ENCODE measurements around the gene BAIAP2L2. TPM values are rescaled to one million over a fixed set of nuclear protein-coding genes. Genes with fewer than 3 reads are reported as not detected.
A peak's percentile ranks its signal among the peaks of the same experiment; 100 is the strongest.

BAIAP2L2 gene
- total and polyA plus RNA-seq, 4 experiments from 2014 or later: 3.6 to 3.7 TPM; not detected in 2

DNA sequence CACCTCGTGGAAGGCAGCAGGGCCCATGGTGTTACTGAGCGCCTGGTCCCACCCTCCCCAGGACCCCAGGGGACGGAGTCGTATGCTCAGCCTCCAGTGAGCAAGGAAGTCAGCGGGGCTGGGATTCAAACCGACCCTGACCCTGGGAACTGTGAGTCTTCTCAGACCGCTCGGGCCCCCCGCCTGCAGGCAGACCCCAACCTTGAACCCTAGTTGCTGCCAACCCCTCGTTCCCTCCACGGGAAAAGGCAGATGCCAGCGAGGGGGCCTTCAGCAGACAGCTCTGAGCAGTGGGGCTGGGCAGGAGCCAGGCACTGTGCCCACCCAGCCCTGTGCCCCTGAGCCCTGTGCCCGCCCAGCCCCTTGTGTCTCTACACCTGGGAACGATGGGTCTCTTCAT, 32.9 kb downstream of the BAIAP2L2 start:
- Mint-ChIP-seq H3K4me3 (no peak overlapping the region), H3K27ac (no peak overlapping the region), H3K4me1 (peaks cover 0 to 4% (median 0%) of the 10 kb centered on the region in 4 donors), H3K36me3 (peaks cover 16% of the 10 kb centered on the region in 2 donors), H3K27me3 (peaks cover 4 to 14% of the 10 kb centered on the region in 2 donors), H3K9me3 (no peaks in the 10 kb centered on the region)
- intact Hi-C loops (cut with micrococcal nuclease): no loop called here
- POLR2A ChIA-PET (ENCODE audit: partially characterized antibody): no interaction called here
- no peak overlapping the region for H3K4me3 ChIP-seq (ENCODE audit: low read length in 2 of 2)
- peaks cover 6% of the 10 kb centered on the region for H3K36me3 ChIP-seq (ENCODE audit: insufficient read depth, low read length)
- H3K9me3 ChIP-seq (ENCODE audit: control insufficient read depth in 1 of 2, low read length in 2 of 2): no peaks in the 10 kb centered on the region
- H3K4me1 ChIP-seq (ENCODE audit: insufficient read depth, low read length): peaks cover 12% of the 10 kb centered on the region
- CTCF ChIA-PET (ENCODE audit: partially characterized antibody): no interaction called here
- H3K27me3 ChIP-seq (ENCODE audit: insufficient read depth, low read length): peaks cover 14% of the 10 kb centered on the region
- H3K27ac ChIP-seq (ENCODE audit: low read depth, low read length): no peak overlapping the region
- DNase-seq: no peak

DNA sequence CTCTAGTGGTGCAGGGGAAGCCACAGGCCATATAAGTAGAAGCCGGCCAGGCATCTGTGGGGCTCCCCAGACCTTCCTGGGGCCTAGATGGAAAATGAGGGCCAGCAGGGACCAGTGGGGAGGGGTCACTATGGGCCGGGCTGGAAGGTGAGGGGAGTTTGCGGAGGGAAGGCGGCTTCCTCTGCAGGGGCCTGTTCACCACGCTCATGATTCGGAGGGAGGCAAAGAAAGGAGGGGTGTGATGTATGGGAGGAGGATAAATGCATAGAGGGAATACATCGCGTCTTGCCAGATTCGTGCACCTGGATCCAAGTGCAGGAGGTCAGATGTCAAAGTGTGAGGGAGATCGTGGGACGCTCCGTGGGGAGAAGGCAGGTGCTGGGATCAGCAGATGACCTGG, 33.4 kb downstream of the BAIAP2L2 start:
- H3K9me3 Mint-ChIP-seq: no peaks in the 10 kb centered on the region
- Histone ChIP-seq H3K4me1 (ENCODE audit: insufficient read depth, low read length) (peaks cover 7% of the 10 kb centered on the region), H3K4me3 (ENCODE audit: low read length in 2 of 2) (no peak overlapping the region), H3K9me3 (ENCODE audit: control insufficient read depth in 1 of 2, low read length in 2 of 2) (no peaks in the 10 kb centered on the region), H3K36me3 (ENCODE audit: insufficient read depth, low read length) (peaks cover 6% of the 10 kb centered on the region), H3K27ac (ENCODE audit: low read depth, low read length) (no peak overlapping the region), H3K27me3 (ENCODE audit: insufficient read depth, low read length) (peaks cover 12% of the 10 kb centered on the region)
- peaks cover 4 to 14% of the 10 kb centered on the region in 2 donors for H3K27me3 Mint-ChIP-seq
- no peak overlapping the region for H3K27ac Mint-ChIP-seq
- H3K4me3 Mint-ChIP-seq: no peak overlapping the region
- H3K36me3 Mint-ChIP-seq: peaks cover 20 to 21% of the 10 kb centered on the region in 2 donors
- DNase-seq: no peak
- ChIA-PET POLR2A (ENCODE audit: partially characterized antibody) (no interaction called here), CTCF (ENCODE audit: partially characterized antibody) (no interaction called here)
- intact Hi-C loops (cut with micrococcal nuclease): no loop called here
- peaks cover 0 to 4% (median 0%) of the 10 kb centered on the region in 4 donors for H3K4me1 Mint-ChIP-seq

DNA sequence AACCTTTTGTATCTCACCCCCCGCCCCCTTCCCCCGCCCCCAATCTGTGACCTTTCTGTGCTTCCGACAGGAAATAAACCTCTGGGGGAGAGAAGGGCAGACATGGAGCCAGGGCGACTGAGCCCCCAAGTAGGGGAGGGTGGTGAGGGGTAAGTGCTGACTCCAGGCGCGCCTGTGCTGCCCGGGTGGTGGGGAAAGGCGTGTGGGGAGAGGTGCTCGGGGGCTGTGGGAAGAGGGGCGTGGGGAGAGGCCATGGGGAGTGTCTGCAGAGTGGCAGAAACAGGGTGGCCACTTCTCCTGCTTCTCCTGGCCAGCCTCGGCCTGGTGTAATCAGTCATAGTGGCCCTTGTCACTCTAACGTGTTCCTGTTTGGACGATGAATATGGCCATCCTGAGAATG, 34.5 kb downstream of the BAIAP2L2 start:
- H3K27ac ChIP-seq (ENCODE audit: low read depth, low read length): no peak overlapping the region
- intact Hi-C loops (cut with micrococcal nuclease): no loop called here
- H3K36me3 ChIP-seq (ENCODE audit: insufficient read depth, low read length): peaks cover 6% of the 10 kb centered on the region
- no peaks in the 10 kb centered on the region for H3K9me3 ChIP-seq (ENCODE audit: control insufficient read depth in 1 of 2, low read length in 2 of 2)
- H3K4me1 ChIP-seq (ENCODE audit: insufficient read depth, low read length): no peaks in the 10 kb centered on the region
- Mint-ChIP-seq H3K36me3 (peaks cover 20 to 29% of the 10 kb centered on the region in 2 donors), H3K4me1 (peaks cover 0 to 4% (median 0%) of the 10 kb centered on the region in 4 donors), H3K27me3 (peaks cover 4 to 11% of the 10 kb centered on the region in 2 donors), H3K27ac (peak overlapping the region in 1 of 7 donors; percentile 57), H3K4me3 (no peak overlapping the region), H3K9me3 (no peaks in the 10 kb centered on the region)
- no peak overlapping the region for H3K4me3 ChIP-seq (ENCODE audit: low read length in 2 of 2)
- CTCF ChIA-PET (ENCODE audit: partially characterized antibody): no interaction called here
- POLR2A ChIA-PET (ENCODE audit: partially characterized antibody): no interaction called here
- no peak for DNase-seq
- peaks cover 6% of the 10 kb centered on the region for H3K27me3 ChIP-seq (ENCODE audit: insufficient read depth, low read length)

DNA sequence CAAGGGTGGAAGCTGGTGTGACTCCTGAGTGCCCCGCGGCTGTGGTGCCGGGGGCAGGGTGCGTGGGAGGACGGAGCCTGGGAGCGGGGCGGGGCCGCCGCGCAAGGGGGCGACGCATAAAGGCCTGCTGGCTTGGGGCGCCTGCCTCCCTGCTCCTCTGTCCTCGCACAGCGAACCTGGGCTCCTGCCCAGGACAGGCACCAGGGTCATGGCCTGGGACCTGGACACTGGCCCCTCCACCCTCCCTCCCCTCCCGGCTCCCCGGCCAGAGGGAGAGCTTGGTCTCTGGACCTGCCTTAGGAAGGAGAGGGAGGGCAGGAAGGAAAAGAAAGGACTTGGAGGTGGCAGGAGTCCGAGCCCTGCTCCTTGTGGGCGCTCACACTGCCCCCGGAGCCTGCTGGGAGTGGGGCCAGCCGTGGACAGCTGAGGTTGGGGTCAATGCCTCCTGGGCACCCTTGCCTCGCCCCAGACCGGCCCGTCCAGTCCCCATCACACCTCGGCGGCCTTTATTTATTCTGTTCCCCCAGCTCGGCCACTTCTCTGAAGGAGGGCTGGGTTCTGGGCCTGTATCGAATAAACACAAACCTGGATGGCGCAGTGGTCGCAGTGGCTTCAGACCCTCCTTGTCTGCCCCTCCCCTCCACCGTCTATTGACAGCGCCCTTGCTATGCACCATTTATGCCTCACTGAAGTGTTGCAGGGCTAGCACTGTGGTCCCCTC, 35.2 kb downstream of the BAIAP2L2 start:
- Mint-ChIP-seq H3K27me3 (peaks cover 4 to 8% of the 10 kb centered on the region in 2 donors), H3K36me3 (peaks cover 21 to 35% of the 10 kb centered on the region in 2 donors)
- CTCF ChIA-PET (ENCODE audit: partially characterized antibody): no interaction called here

DNA sequence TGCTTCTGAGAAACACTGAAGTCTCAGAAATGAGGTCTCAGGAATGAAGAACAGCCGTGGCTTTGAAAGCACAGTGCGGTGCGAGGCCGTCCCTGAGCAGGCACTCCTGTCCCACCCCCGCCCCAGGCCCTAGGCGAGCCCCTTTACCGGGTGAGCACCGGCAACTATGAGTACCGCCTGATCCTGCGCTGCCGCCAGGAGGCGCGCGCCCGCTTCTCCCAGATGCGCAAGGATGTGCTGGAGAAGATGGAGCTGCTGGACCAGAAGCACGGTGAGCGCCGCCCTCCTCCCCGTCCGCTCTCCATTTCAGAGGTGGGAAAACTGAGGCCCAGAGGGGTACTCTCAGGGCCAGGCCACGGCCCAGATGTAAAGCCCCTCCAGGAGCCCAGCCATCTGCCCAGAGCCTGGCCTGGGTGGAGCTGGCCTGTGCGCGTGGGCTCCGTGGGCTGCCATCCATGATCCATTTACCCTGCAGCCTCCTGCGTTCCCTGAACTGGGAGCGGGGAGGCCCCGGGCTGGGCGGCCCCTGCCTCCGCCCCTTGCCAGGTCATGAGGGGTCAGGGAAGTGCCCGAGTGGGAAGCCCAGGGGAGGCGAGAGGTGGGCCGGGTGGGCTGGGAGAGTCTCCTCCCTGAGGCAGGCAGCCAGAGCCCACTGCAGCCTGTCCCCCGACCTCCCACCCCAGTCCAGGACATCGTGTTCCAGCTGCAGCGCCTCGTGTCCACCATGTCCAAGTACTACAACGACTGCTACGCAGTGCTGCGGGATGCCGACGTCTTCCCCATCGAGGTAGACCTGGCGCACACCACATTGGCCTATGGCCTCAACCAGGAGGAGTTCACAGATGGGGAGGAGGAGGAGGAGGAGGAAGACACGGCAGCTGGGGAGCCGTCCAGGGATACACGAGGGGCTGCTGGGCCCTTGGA, 36.0 kb downstream of the BAIAP2L2 start:
- CTCF ChIA-PET (ENCODE audit: partially characterized antibody): no interaction called here
- Mint-ChIP-seq H3K36me3 (peaks cover 21 to 40% of the 10 kb centered on the region in 2 donors), H3K4me3 (no peak overlapping the region), H3K27me3 (peaks cover under 1% of the 10 kb centered on the region in 2 donors), H3K9me3 (no peaks in the 10 kb centered on the region), H3K27ac (no peak overlapping the region), H3K4me1 (peaks cover 0 to under 1% (median 0%) of the 10 kb centered on the region in 4 donors)
- Histone ChIP-seq H3K4me3 (ENCODE audit: low read length in 2 of 2) (no peak overlapping the region), H3K27ac (ENCODE audit: low read depth, low read length) (no peak overlapping the region), H3K9me3 (ENCODE audit: control insufficient read depth in 1 of 2, low read length in 2 of 2) (no peaks in the 10 kb centered on the region), H3K27me3 (ENCODE audit: insufficient read depth, low read length) (no peaks in the 10 kb centered on the region), H3K36me3 (ENCODE audit: insufficient read depth, low read length) (peaks cover 10% of the 10 kb centered on the region), H3K4me1 (ENCODE audit: insufficient read depth, low read length) (no peaks in the 10 kb centered on the region)
- intact Hi-C loops (cut with micrococcal nuclease): no loop called here
- POLR2A ChIA-PET (ENCODE audit: partially characterized antibody): no interaction called here
- DNase-seq: no peak

More for the DNA sequence above, 35.2 kb downstream of the BAIAP2L2 start:
- no peak overlapping the region for H3K27ac Mint-ChIP-seq
- peaks cover 3% of the 10 kb centered on the region for H3K27me3 ChIP-seq (ENCODE audit: insufficient read depth, low read length)
- POLR2A ChIA-PET (ENCODE audit: partially characterized antibody): no interaction called here
- no peak overlapping the region for H3K27ac ChIP-seq (ENCODE audit: low read depth, low read length)
- no peaks in the 10 kb centered on the region for H3K9me3 ChIP-seq (ENCODE audit: control insufficient read depth in 1 of 2, low read length in 2 of 2)
- no peak overlapping the region for H3K4me3 ChIP-seq (ENCODE audit: low read length in 2 of 2)
- no peak for DNase-seq
- intact Hi-C loops (cut with micrococcal nuclease): no loop called here
- no peak overlapping the region for H3K4me3 Mint-ChIP-seq
- peaks cover 6% of the 10 kb centered on the region for H3K36me3 ChIP-seq (ENCODE audit: insufficient read depth, low read length)
- peaks cover 0 to 4% (median 0%) of the 10 kb centered on the region in 4 donors for H3K4me1 Mint-ChIP-seq
- H3K9me3 Mint-ChIP-seq: no peaks in the 10 kb centered on the region
- no peaks in the 10 kb centered on the region for H3K4me1 ChIP-seq (ENCODE audit: insufficient read depth, low read length)

DNA sequence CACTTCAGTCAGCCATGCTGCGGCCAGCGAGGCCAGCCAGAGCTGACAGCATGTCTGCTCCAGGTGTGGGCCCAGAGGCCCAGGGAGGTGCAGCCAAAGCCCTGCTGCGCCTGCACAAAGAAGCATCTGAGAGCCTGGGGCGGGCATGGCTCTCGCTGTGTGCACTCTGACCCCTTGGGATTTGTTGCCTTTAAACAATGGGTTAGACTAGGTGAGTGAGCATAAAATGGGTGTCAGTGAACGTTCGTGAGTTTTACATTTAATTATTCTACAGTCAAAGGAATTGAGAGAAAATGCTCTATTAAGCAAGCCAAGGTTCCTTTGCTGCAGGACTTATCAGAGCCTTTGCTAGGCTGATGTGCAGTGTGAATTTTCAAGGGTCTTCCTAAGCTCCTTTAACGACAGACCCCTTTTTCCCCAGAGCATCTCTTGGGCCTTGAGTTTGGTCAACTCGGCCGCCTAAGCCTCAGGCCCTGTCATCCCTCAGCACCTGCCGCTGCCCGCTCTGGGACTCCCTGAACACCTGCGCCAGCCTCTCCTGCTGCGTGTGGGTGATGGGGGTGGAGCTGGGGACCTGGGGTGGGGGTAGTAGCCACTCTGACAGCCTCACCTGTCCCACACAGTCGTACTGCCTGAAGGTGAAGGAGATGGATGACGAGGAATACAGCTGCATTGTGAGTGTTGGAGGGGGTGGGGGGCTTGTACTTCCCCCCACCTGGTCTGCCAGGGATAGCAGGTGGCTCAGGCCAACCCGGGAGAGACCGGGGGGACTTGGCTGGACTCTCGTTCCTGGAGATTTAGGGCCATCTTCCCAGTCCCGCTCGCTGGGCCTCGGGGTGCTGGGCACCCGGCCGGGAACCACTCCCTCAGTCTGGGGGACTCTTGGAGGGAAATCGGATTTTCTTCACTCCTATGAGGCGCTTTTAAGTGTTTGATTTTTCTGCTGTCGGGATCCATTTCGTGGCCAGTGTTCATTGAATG, 37.0 kb downstream of the BAIAP2L2 start:
- no peak for DNase-seq
- Histone ChIP-seq H3K27ac (ENCODE audit: low read depth, low read length) (no peak overlapping the region), H3K4me1 (ENCODE audit: insufficient read depth, low read length) (no peaks in the 10 kb centered on the region), H3K4me3 (ENCODE audit: low read length in 2 of 2) (no peak overlapping the region), H3K9me3 (ENCODE audit: control insufficient read depth in 1 of 2, low read length in 2 of 2) (no peaks in the 10 kb centered on the region), H3K27me3 (ENCODE audit: insufficient read depth, low read length) (no peaks in the 10 kb centered on the region), H3K36me3 (ENCODE audit: insufficient read depth, low read length) (peaks cover 10% of the 10 kb centered on the region)
- Mint-ChIP-seq H3K27ac (no peak overlapping the region), H3K9me3 (no peaks in the 10 kb centered on the region), H3K36me3 (peaks cover 20 to 42% of the 10 kb centered on the region in 2 donors), H3K4me3 (no peak overlapping the region), H3K4me1 (no peaks in the 10 kb centered on the region), H3K27me3 (no peaks in the 10 kb centered on the region)
- ChIA-PET CTCF (ENCODE audit: partially characterized antibody) (no interaction called here), POLR2A (ENCODE audit: partially characterized antibody) (no interaction called here)
- intact Hi-C loops (cut with micrococcal nuclease): no loop called here
